DMS53 treated with DMSO at 0.1 percent for 48 hours (cell line): ENCODE results near the gene CD200R1L.
A peak's percentile ranks its signal among the peaks of the same experiment; 100 is the strongest.

Experiments
- DNase-seq: peaks from one replicate; lab custom pipeline; 2025; ENCODE audit not compliant: unreplicated experiment; lab: John Stamatoyannopoulos, UW

CD200R1L gene

DNA sequence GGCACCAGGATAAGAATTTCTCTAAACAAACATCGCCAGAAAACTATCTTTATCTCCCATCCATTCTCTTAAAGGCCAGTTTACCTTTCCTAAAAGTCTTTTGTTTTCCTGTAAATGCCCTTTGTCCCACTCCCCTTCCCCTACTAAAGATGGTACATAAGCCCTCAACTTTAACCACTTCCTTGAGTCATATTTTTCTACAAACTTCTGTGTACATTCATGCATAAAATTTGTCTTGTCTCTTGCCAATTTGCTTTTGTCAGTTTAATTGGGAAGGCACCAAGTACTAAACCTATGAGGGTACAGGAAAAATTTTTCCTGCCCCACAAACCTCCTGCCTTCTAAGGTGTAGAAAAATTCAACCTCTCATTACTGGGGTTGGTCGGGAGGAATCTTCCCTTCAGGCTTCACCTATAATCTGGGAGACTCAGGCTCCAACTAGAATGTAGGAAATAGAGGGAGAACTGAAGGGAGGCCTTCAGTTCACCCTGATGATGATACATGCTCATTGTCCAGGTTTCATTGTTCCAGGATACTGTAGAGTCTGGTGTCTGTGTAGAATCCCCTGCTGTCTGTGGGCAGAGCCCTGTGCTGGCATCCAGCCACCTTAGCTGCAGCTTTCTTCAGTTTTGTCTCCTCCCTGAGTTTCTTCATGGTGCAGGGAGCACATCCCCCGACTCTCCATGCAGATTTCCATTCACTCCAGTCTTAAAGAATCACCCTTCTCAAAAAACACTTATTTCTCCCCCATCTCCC is 53.2 kb downstream of the CD200R1L start:
- DNase-seq, result no peak

- no peak for DNase-seq
Observed at GRCh38 chr3:112791736-112792135, 54.9 kb downstream of the CD200R1L start.

- peak; percentile 6 for DNase-seq
Observed at GRCh38 chr3:112789787-112790186, 56.9 kb downstream of the CD200R1L start.

GRCh38 chr3:112786881-112787579 is 59.6 kb downstream of the CD200R1L start:
- no peak for DNase-seq

DNA sequence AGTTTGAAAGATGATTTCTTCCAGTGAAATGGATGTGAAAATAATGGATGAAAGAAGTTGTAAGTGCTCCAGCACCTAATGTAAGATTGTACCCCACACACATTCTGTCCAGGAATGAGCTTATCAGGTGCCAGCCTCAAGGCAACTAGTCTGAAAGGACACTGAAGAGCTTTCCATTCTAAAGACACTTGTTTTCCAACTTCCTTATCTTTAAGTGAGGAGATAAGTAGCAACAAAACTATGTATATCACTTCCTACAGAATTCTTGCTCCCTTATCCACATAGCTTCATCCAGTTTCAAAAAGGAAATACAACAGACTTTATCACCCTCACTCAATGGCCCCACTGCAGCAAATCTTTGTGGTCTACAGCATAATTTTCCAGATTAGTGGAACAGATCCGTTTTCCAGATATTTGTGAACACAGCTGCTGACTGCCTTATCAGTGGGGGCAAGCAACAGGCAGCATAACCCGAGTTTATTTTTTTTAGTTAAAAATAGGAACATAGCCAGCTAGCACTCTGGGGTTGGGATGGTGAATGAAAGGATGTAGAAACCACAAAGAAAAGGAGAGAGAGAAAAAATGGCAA is 60.6 kb downstream of the CD200R1L start:
- no peak for DNase-seq

DNA sequence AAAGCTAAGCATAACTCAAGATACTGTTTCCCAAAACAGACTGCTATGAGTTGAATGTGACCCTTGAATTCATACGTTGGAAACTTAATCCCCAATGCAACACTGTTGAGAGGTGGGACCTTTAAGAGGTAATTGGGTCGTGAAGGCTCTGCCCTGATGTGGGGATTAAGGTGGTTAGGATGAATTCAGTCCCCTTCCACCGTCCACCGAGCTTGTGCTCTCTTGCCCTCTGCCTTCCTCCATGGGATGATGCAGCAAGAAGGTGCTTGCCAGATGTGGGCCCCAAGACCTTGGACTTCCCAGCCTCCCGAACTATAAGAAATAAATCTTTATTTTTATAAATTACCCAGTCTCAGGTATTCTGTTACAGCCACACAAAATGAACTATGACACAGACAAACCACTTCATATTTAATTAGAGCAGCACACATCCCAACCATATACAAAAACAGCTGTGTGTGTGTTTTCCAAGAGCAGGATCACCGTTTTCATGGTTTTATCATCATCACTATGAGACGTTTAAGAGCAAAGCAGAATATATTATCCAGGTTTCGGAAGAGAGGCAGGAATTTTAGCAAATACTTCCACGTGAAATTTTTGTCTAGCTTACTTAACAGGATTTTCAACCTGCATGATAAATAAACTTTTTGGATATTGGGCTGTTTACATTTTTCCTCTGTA is 61.2 kb downstream of the CD200R1L start:
- DNase-seq, result no peak

- DNase-seq, result no peak
Observed at GRCh38 chr3:112782491-112782890, 64.2 kb downstream of the CD200R1L start.

DNA sequence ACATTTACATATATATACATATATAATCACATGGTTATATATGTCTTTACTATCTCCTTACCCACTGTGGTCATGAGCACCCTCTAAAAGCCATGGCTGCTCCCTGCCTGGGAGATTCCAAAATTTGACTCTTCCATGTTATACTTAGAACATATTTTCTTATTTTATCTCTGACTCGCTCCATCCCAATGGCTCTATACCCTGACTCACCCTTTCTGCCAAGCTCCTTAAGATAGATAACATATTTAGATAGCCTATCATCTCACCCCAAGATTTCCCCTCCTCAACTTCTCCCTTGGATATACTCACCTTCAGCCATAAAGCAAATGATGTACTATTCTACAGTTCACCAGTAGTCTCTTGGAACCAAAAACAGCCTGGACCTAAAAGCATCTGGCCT is 65.1 kb downstream of the CD200R1L start:
- DNase-seq, result no peak

GRCh38 chr3:112779558-112780480 is 66.8 kb downstream of the CD200R1L start:
- DNase-seq, result peak; percentile 6

DNA sequence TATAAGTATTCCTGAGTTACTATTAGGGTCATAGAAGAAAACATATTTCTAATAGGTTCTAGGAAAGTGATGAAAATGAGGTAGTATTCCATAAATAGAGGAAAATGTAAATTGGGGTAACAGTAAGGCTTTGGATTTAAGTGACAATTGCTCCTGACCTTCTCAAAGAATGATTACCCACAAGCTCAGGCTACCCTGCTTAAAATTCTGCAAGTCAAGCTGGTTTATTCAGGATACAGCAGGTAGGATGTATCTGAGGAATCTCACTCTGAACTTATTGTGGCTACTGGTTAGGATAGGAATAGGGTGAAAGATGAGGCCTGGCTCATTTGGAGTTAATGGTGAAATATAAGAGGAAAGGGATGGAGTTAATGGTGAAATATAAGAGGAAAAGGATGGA is 67.7 kb downstream of the CD200R1L start:
- DNase-seq, result no peak

DNA sequence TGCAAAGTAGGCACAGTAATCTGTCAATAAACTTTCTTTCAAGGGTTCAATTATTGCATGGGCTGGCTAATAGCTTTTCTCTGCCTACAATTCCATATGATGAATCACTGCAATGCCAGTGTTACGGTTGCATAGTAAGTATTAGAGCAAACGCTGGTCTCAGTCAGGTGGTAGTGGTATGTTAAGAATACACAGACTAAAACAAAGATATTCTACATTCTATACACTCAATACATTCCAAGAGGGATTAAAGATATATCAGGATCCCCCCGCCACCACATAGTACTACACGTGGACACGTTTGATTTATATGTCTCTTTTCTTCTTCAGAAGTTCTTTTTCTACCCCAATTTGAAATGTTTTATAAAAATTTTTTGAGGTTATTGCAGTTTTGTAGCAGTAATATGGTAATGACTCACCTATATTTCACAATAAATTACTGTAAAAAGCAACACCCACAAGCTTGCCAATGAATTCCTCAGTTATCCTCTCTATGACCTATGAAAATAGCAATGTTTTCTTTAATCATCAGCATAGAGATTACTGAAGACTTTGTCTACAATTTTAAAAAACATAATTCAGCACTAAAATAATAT is 68.2 kb downstream of the CD200R1L start:
- no peak for DNase-seq

DNA sequence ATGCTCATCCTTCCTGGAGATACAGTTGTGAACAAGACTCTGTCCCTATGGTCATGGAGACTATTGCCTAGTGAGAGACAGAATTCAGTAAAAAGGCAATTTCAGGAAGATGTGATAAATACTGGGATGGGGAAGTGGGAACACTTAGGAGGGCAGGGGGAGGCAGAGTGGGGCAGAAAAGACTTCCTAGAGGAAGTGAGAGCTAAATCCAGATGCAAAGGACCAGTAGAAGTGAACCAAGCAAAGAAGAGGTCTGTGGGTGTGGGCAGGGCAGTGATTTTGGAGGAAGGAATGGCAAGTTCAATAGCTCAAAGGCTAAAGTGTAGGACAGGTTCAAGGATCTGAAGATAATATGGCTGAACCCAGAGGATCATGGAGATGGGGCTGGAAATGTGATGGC is 68.9 kb downstream of the CD200R1L start:
- DNase-seq, result no peak

DNA sequence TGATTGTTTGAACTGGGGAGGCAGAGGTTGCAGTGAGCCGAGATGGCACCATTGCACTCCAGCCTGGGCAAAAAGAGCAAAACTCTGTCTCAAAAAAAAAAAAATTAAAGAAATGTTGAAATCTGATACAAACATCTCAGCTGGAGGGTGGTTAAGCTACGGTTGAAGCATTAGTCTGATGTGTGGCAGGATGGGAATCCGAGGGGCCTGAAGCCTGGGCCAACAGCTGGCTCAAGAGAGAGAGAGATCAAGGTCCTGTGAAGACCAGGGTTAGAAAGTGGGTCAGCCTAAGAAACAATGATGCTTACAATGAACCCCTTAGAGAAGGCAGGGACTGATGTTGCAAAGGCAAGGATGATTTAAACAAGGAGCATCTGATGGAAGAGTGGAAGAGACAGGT is 69.8 kb downstream of the CD200R1L start:
- no peak for DNase-seq

GRCh38 chr3:112776000-112776399 is 70.7 kb downstream of the CD200R1L start:
- no peak for DNase-seq

- DNase-seq, result no peak
Observed at GRCh38 chr3:112775011-112775742, 71.5 kb downstream of the CD200R1L start.

GRCh38 chr3:112774293-112774926 is 72.3 kb downstream of the CD200R1L start:
- DNase-seq, result no peak

DNA sequence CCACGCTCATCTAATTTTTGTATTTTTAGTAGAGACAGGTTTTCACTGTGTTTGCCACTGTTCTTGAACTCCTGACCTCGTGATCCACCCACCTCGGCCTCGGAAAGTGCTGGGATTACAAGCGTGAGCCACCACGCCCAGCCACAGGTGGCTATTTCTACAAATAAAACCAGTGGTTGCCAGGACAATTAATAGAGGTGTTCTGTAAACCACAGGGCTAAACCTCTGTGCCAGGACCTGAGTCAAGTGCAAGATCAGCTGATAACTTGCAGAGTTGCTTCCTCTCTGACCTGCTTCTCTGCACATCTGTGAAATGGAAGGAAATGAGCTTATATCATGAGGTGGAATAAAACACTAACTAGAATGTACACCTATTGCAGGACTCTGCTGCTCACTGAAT is 72.8 kb downstream of the CD200R1L start:
- no peak for DNase-seq

DNA sequence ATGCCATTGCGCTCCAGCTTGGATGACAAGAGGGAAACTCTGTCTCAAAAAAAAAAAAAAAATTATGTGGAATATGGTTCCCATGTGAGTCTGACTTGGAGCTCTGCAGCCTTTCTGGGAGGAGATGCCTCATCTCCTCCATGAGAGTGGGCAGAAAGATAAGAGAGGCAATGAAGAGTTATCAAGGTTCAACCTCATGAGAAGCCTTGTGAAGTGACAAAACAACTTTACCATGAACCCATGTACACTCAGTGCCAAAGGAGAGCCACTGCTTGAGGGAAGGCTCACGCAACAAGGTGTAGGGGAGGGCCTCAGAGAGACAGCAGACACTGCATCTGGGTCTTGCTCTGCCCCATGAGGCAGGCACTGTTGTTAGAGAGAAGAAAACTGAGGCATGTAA is 75.7 kb downstream of the CD200R1L start:
- no peak for DNase-seq

DNA sequence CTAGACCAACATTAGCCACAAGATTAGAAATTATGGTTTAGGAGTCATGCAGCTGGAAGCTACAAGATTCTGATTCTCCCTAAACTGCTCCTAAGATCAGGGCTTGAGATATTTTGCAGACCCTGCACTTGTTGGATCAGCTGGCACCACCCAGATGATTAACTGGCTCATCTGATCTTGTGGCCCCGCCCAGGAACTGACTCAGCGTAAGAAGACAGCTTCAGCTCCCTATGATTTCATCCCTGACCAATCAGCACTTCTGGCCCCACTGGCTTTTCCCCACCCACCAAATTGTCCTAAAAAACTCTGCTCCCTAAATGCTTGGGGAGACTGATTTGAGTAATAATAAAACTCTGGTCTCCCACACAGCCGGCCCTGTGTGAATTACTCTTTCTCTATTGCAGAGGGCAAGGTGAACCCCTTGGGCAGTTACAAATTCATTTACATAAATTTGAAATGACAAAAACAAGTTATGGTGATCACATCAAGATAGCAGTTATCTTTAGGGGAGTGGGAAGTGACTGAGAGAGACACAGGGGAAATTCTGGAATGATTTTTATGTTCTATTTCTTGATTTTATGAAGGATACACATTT is 76.5 kb downstream of the CD200R1L start:
- no peak for DNase-seq
